GM21423 (cell line): ENCODE data around the gene TBL1X.
"Not testable (repeated sequence)": the region's sequence is repeated elsewhere in the genome, so short reads cannot be mapped to it uniquely, and the experiment has no call there.

Experiments used
- ATAC-seq: cut with Tn5 transposase; IDR thresholded peaks from one replicate; pipeline ENCODE4 v1.9.1; 2021; ENCODE audit warnings: mild to moderate bottlenecking, moderate library complexity; ENCODE audit not compliant: unreplicated experiment

TBL1X gene

GRCh38 chrX:9746148-9746888 lies 281.5 kb downstream of the TBL1X start:
- no peak for ATAC-seq

- no peak for ATAC-seq
Observed at GRCh38 chrX:9747644-9748043, 282.8 kb downstream of the TBL1X start.

- ATAC-seq = no peak
Observed at GRCh38 chrX:9749146-9749692, 284.4 kb downstream of the TBL1X start.

GRCh38 chrX:9757366-9757765 lies 292.5 kb downstream of the TBL1X start:
- ATAC-seq = no peak

GRCh38 chrX:9758021-9758638 lies 293.3 kb downstream of the TBL1X start:
- no peak for ATAC-seq

GRCh38 chrX:9759337-9759736 lies 294.5 kb downstream of the TBL1X start:
- no peak for ATAC-seq

GRCh38 chrX:9765072-9765736 lies 300.3 kb downstream of the TBL1X start:
- no peak for ATAC-seq

GRCh38 chrX:9765737-9766097 lies 300.9 kb downstream of the TBL1X start, which contains the start of gene GPR143:
Gene GPR143 (minus strand): TSS chrX:9765847. CDS start chrX:9765817, 30 bp downstream.
- no peak for ATAC-seq

- no peak for ATAC-seq
Observed at GRCh38 chrX:9767375-9767774, 302.5 kb downstream of the TBL1X start.

GRCh38 chrX:9768321-9768839 lies 303.5 kb downstream of the TBL1X start:
- not testable (repeated sequence) for ATAC-seq

- ATAC-seq = no peak
Observed at GRCh38 chrX:9770319-9770718, 305.5 kb downstream of the TBL1X start.

GRCh38 chrX:9772943-9773342 lies 308.1 kb downstream of the TBL1X start:
- no peak for ATAC-seq

GRCh38 chrX:9775930-9776329 lies 311.1 kb downstream of the TBL1X start:
- ATAC-seq = no peak

- no peak for ATAC-seq
Observed at GRCh38 chrX:9781941-9782340, 317.1 kb downstream of the TBL1X start.

- no peak for ATAC-seq
Observed at GRCh38 chrX:9784332-9784731, 319.5 kb downstream of the TBL1X start.

GRCh38 chrX:9785254-9785943 lies 320.5 kb downstream of the TBL1X start:
- no peak for ATAC-seq

GRCh38 chrX:9785944-9786797 lies 321.3 kb downstream of the TBL1X start, which contains the start of gene SHROOM2:
Gene SHROOM2 (plus strand): TSS chrX:9786429. CDS start chrX:9786546, 117 bp downstream.
- ATAC-seq = no peak

- ATAC-seq = no peak
Observed at GRCh38 chrX:9786798-9787635, 322.2 kb downstream of the TBL1X start.

GRCh38 chrX:9788911-9789310 lies 324.1 kb downstream of the TBL1X start:
- ATAC-seq = no peak
